Large intestine (tissue), 3 donors: ENCODE results near the gene NRG3. TPM values are rescaled to one million over a fixed set of nuclear protein-coding genes. Genes with fewer than 3 reads are reported as not detected.
A peak's percentile ranks its signal among the peaks of the same experiment; 100 is the strongest.
"Not testable (repeated sequence)": the region's sequence is repeated elsewhere in the genome, so short reads cannot be mapped to it uniquely, and the experiment has no call there.

Experiments used
- DNase-seq, 2 donors: peaks; one replicate each; pipeline versions ENCODE4 v3.0.0 to v3.0.0-alpha.2; 2013
- H3K27ac ChIP-seq: one replicate; pipeline ENCODE4 v1.5.1; 2013; ENCODE audit warnings: low read length
- H3K27me3 ChIP-seq: 2 replicates; pipeline ENCODE4 v1.6.1; 2013; ENCODE audit warnings: low read length; ENCODE audit not compliant: control insufficient read depth, insufficient read depth
- H3K36me3 ChIP-seq: 2 replicates; pipeline ENCODE4 v1.6.1; 2013; ENCODE audit warnings: low read length; ENCODE audit not compliant: control insufficient read depth, insufficient read depth
- H3K4me1 ChIP-seq: one replicate; pipeline ENCODE4 v1.6.1; 2013; ENCODE audit warnings: low read length; ENCODE audit not compliant: control insufficient read depth, insufficient read depth
- H3K4me3 ChIP-seq: one replicate; pipeline ENCODE4 v1.5.1; 2013; ENCODE audit warnings: low read length
- H3K9me3 ChIP-seq: one replicate; pipeline ENCODE4 v1.6.1; 2013; ENCODE audit warnings: mild to moderate bottlenecking, low read depth, low read length, moderate library complexity; ENCODE audit not compliant: control insufficient read depth
- WGBS: methylation state at CpG from one replicate; pipeline ENCODE4 v1.1.5; 2013; ENCODE audit warnings: low lambda C conversion rate; ENCODE audit not compliant: insufficient coverage; 5-methylcytosine and 5-hydroxymethylcytosine counted together
- polyA plus RNA-seq: library from polyadenylated mRNA; unstranded; fragments of 120-200 nt; gene quantifications from one replicate; pipeline ENCODE4 v1.2.1, GENCODE V29; 2013

The NRG3 gene
- polyA plus RNA-seq, 1 donor = 0.96 TPM

- Histone ChIP-seq H3K27ac (no peak overlapping the region), H3K4me3 (no peak overlapping the region), H3K4me1 (no peaks in the 10 kb centered on the region), H3K9me3 (no peaks in the 10 kb centered on the region), H3K36me3 (no peaks in the 10 kb centered on the region), H3K27me3 (no peaks in the 10 kb centered on the region)
- no CpG with 5 or more reads among the region's 4 CpGs for WGBS
- no peak for DNase-seq
These were observed 1078.9 kb downstream of the NRG3 start for GRCh38 chr10:82953909-82954308.

DNA sequence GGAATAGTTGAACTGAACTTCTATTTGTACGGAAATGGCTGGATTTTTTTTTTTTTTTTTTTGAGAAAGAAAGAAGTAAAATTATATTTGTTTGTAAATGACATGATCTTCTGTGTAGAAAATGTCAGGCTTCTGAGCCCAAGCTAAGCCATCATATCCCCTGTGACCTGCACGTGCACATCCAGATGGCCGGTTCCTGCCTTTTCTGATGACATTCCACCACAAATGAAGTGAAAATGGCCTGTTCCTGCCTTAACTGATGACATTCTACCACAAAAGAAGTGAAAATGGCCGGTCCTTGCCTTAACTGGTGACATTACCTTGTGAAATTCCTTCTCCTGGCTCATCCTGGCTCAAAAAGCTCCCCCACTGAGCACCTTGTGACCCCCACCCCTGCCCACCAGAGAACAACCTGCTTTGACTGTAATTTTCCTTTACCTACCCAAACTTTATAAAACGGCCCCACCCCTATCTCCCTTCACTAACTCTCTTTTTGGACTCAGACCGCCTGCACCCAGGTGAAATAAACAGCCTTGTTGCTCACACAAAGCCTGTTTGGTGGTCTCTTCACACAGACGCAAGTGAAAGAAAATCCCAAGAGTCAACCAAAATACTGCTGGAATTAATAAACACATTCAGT, 1085.5 kb downstream of the NRG3 start:
- no CpG with 5 or more reads among the region's 7 CpGs for whole genome bisulfite sequencing
- DNase-seq = not testable (repeated sequence)

DNA sequence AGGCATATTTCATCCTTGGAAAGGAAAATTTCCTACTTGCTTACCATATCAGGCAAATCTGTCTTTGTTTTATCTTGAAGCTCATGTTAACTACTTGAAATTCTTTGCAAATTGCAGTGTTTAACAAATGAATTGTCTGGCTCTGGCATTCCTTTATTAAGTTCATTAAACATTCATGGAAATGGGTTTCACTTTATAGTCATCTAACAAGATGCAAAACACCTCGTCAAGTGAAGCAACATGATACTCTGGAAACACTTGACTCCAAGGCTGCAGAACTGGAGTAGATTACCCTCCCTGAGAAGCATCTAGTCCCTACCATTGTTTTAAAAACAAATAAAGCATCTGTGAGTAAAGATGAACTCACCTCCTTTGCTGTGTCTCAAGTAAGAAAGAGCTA, 1086.9 kb downstream of the NRG3 start:
- Histone ChIP-seq H3K27ac (no peak overlapping the region), H3K4me3 (no peak overlapping the region), H3K4me1 (no peaks in the 10 kb centered on the region), H3K9me3 (no peaks in the 10 kb centered on the region), H3K27me3 (peaks cover 3% of the 10 kb centered on the region), H3K36me3 (no peaks in the 10 kb centered on the region)
- no peak for DNase-seq
- WGBS = no CpG with 5 or more reads among the region's 1 CpG

More for the DNA sequence above, 1085.5 kb downstream of the NRG3 start:
- H3K36me3 ChIP-seq, H3K4me3 ChIP-seq, H3K27ac ChIP-seq, H3K9me3 ChIP-seq, H3K4me1 ChIP-seq, H3K27me3 ChIP-seq: not testable (repeated sequence)

DNA sequence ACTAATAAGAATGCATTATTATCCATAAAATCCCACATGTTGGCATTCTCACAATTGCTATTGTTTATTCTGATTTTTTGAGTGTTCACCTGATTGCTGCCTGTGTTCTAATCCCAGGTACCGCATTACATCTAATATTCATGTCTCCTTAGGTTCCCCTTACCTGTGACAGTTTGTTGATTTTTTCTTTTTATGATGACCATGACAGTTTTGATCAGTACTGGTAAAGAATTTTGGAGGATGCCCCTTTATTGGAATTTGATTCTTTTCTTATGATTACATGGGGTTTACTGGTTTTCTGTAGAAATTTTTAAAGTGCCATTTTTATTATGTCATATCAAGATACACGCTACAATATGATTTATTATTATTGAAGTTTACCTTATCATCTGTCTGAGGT, 1091.1 kb downstream of the NRG3 start:
- no peaks in the 10 kb centered on the region for H3K36me3 ChIP-seq
- H3K9me3 ChIP-seq = no peaks in the 10 kb centered on the region
- H3K4me1 ChIP-seq = no peaks in the 10 kb centered on the region
- WGBS = 71% methylated on average over 2 of the region's 2 CpGs
- no peak overlapping the region for H3K4me3 ChIP-seq
- peaks cover 3% of the 10 kb centered on the region for H3K27me3 ChIP-seq
- no peak overlapping the region for H3K27ac ChIP-seq
- DNase-seq = no peak

- WGBS = no CpG with 5 or more reads among the region's 5 CpGs
- no peaks in the 10 kb centered on the region for H3K27me3 ChIP-seq
- no peak overlapping the region for H3K4me3 ChIP-seq
- DNase-seq = no peak
- H3K9me3 ChIP-seq = no peaks in the 10 kb centered on the region
- H3K4me1 ChIP-seq = no peaks in the 10 kb centered on the region
- H3K36me3 ChIP-seq = no peaks in the 10 kb centered on the region
- H3K27ac ChIP-seq = no peak overlapping the region
These were observed 1093.5 kb downstream of the NRG3 start for GRCh38 chr10:82968533-82968932.

- H3K4me3 ChIP-seq = no peak overlapping the region
- H3K27me3 ChIP-seq = no peaks in the 10 kb centered on the region
- no peaks in the 10 kb centered on the region for H3K9me3 ChIP-seq
- DNase-seq = no peak
- no peak overlapping the region for H3K27ac ChIP-seq
- WGBS = 33% methylated on average over 1 of the region's 1 CpG
- H3K4me1 ChIP-seq = no peaks in the 10 kb centered on the region
- no peaks in the 10 kb centered on the region for H3K36me3 ChIP-seq
These were observed 1094.4 kb downstream of the NRG3 start for GRCh38 chr10:82969405-82969804.

GRCh38 chr10:82980321-82980720, 1105.3 kb downstream of the NRG3 start:
- no peak overlapping the region for H3K4me3 ChIP-seq
- WGBS = 100% methylated on average over 1 of the region's 5 CpGs
- H3K9me3 ChIP-seq = no peaks in the 10 kb centered on the region
- no peak overlapping the region for H3K27ac ChIP-seq
- no peaks in the 10 kb centered on the region for H3K27me3 ChIP-seq
- H3K36me3 ChIP-seq = no peaks in the 10 kb centered on the region
- no peaks in the 10 kb centered on the region for H3K4me1 ChIP-seq
- DNase-seq = no peak

- Histone ChIP-seq H3K4me1 (no peaks in the 10 kb centered on the region), H3K36me3 (no peaks in the 10 kb centered on the region), H3K9me3 (no peaks in the 10 kb centered on the region), H3K27ac (no peak overlapping the region), H3K27me3 (no peaks in the 10 kb centered on the region), H3K4me3 (no peak overlapping the region)
- no peak for DNase-seq
- WGBS = no CpG with 5 or more reads among the region's 6 CpGs
These were observed 1106.2 kb downstream of the NRG3 start for GRCh38 chr10:82981137-82981723.

GRCh38 chr10:82982110-82982608, 1107.2 kb downstream of the NRG3 start:
- Histone ChIP-seq H3K27me3 (no peaks in the 10 kb centered on the region), H3K4me3 (no peak overlapping the region), H3K36me3 (no peaks in the 10 kb centered on the region), H3K4me1 (no peaks in the 10 kb centered on the region), H3K9me3 (no peaks in the 10 kb centered on the region), H3K27ac (no peak overlapping the region)
- DNase-seq = peak in 1 of 2 donors; percentile 2
- WGBS = 100% methylated on average over 1 of the region's 5 CpGs

DNA sequence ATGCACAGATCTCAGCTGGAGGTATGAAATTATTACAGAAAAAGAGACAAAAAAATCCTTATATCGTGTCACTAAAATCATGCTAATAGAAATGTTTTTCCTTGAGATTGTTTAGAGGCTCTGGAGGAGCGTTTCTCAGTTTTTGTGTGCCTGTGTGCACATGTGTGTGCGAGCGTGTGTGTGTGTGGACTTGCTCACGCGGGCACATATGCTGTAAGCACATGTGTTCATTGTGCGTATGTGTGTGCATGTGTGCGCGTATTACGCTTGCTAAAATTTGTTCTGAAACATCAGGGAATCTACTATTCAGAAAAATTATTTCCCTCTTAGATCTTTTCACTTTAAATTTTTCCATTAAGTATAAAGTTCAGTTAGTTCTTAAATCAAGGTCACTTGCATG, 1111.2 kb downstream of the NRG3 start:
- H3K4me1 ChIP-seq = no peaks in the 10 kb centered on the region
- H3K27ac ChIP-seq = no peak overlapping the region
- H3K27me3 ChIP-seq = no peaks in the 10 kb centered on the region
- no peak for DNase-seq
- H3K9me3 ChIP-seq = no peaks in the 10 kb centered on the region
- 100% methylated on average over 5 of the region's 10 CpGs for WGBS
- H3K4me3 ChIP-seq = no peak overlapping the region
- H3K36me3 ChIP-seq = no peaks in the 10 kb centered on the region

GRCh38 chr10:83006479-83006878, 1131.5 kb downstream of the NRG3 start:
- DNase-seq, H3K4me1 ChIP-seq, H3K27ac ChIP-seq, H3K9me3 ChIP-seq, H3K36me3 ChIP-seq, H3K4me3 ChIP-seq, H3K27me3 ChIP-seq: not testable (repeated sequence)
- 90% methylated on average over 2 of the region's 8 CpGs for WGBS
